GM19035 (cell line): Measurements from ENCODE around the gene CAMK1D.

Source experiments
- ATAC-seq: cut with Tn5 transposase; IDR thresholded peaks from one replicate; pipeline ENCODE4 v1.9.1; 2021; ENCODE audit not compliant: unreplicated experiment

Gene CAMK1D

GRCh38 chr10:12615296-12616220 is 266.2 kb downstream of the CAMK1D start:
- no peak for ATAC-seq

- no peak for ATAC-seq
These were observed 268.1 kb downstream of the CAMK1D start for GRCh38 chr10:12617191-12618175.

GRCh38 chr10:12622016-12622415 is 272.7 kb downstream of the CAMK1D start:
- no peak for ATAC-seq

- no peak for ATAC-seq
These were observed 273.3 kb downstream of the CAMK1D start for GRCh38 chr10:12622691-12623090.

- no peak for ATAC-seq
These were observed 276.2 kb downstream of the CAMK1D start for GRCh38 chr10:12625393-12626023.

- no peak for ATAC-seq
These were observed 278.8 kb downstream of the CAMK1D start for GRCh38 chr10:12628153-12628552.

GRCh38 chr10:12628964-12629766 is 279.8 kb downstream of the CAMK1D start:
- ATAC-seq = no peak

GRCh38 chr10:12629767-12630165 is 280.4 kb downstream of the CAMK1D start:
- ATAC-seq = no peak

GRCh38 chr10:12631216-12631615 is 281.9 kb downstream of the CAMK1D start:
- ATAC-seq = no peak

- no peak for ATAC-seq
These were observed 282.6 kb downstream of the CAMK1D start for GRCh38 chr10:12631787-12632562.

- ATAC-seq = no peak
These were observed 284.7 kb downstream of the CAMK1D start for GRCh38 chr10:12633776-12634620.

- ATAC-seq = no peak
These were observed 285.2 kb downstream of the CAMK1D start for GRCh38 chr10:12634621-12634931.

- no peak for ATAC-seq
These were observed 285.8 kb downstream of the CAMK1D start for GRCh38 chr10:12635127-12635541.

- no peak for ATAC-seq
These were observed 287.2 kb downstream of the CAMK1D start for GRCh38 chr10:12636571-12636970.

- no peak for ATAC-seq
These were observed 288.3 kb downstream of the CAMK1D start for GRCh38 chr10:12637649-12638048.

- ATAC-seq = no peak
These were observed 288.8 kb downstream of the CAMK1D start for GRCh38 chr10:12638103-12638502.

GRCh38 chr10:12638781-12639180 is 289.4 kb downstream of the CAMK1D start:
- ATAC-seq = no peak

GRCh38 chr10:12639996-12640944 is 290.9 kb downstream of the CAMK1D start:
- no peak for ATAC-seq
